Measurements from ENCODE around the gene CDH4.

DNA sequence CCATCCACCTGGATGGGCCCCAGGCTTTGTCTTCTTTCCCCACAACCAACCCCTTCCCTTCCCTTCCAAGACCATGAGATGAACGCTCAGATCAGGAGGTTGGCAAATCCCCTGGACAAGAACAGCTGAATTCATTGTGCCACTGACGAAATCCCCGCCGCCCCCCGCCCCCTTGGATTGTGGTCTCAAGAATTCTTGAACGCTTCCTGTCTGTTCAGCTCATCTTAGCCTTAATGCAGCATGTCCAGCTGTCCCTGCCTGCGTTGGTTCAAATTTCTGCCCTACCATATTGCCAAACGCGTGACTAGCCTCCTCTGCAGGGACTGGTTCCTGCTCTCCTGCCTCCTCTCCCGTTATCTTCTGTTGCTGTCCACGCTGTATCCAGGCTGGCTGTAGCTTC is 133.2 kb downstream of the CDH4 start:
- no peak for TF ChIP-seq POLR2A (IDR thresholded peaks at IDR 0.05)
- TF ChIP-seq, protein P1, sequence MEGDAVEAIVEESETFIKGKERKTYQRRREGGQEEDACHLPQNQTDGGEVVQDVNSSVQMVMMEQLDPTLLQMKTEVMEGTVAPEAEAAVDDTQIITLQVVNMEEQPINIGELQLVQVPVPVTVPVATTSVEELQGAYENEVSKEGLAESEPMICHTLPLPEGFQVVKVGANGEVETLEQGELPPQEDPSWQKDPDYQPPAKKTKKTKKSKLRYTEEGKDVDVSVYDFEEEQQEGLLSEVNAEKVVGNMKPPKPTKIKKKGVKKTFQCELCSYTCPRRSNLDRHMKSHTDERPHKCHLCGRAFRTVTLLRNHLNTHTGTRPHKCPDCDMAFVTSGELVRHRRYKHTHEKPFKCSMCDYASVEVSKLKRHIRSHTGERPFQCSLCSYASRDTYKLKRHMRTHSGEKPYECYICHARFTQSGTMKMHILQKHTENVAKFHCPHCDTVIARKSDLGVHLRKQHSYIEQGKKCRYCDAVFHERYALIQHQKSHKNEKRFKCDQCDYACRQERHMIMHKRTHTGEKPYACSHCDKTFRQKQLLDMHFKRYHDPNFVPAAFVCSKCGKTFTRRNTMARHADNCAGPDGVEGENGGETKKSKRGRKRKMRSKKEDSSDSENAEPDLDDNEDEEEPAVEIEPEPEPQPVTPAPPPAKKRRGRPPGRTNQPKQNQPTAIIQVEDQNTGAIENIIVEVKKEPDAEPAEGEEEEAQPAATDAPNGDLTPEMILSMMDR (IDR thresholded peaks at IDR 0.05), result no peak
